GM12801 (cell line): ENCODE results near the gene NACC2.

ENCODE experiments used
- CTCF ChIP-seq: IDR thresholded peaks from one replicate; pipeline ENCODE4 v1.5.1; 2011; ENCODE audit warnings: control low read depth; ENCODE audit not compliant: insufficient read length; ENCODE audit errors: extremely low read depth

The NACC2 gene

GRCh38 chr9:136092353-136092650 is 2.8 kb downstream of the NACC2 start:
- TF ChIP-seq CTCF = no peak

- no peak for TF ChIP-seq CTCF
Measured at GRCh38 chr9:136091582-136092352, 3.3 kb downstream of the NACC2 start.

GRCh38 chr9:136090768-136091581 is 4.1 kb downstream of the NACC2 start:
- TF ChIP-seq CTCF = no peak

GRCh38 chr9:136090056-136090735 is 4.9 kb downstream of the NACC2 start:
- no peak for TF ChIP-seq CTCF

GRCh38 chr9:136089697-136090045 is 5.4 kb downstream of the NACC2 start:
- no peak for TF ChIP-seq CTCF

GRCh38 chr9:136088939-136089696 is 6.0 kb downstream of the NACC2 start:
- TF ChIP-seq CTCF = no peak

- no peak for TF ChIP-seq CTCF
Measured at GRCh38 chr9:136088481-136088938, 6.6 kb downstream of the NACC2 start.
